Measurements from ENCODE around the gene CSE1L. TPM values are rescaled to one million over a fixed set of nuclear protein-coding genes. Genes with fewer than 3 reads are reported as not detected.
"Not testable (repeated sequence)": the region's sequence is repeated elsewhere in the genome, so short reads cannot be mapped to it uniquely, and the experiment has no call there.

CSE1L gene
- total and polyA plus RNA-seq, 9 donors = 52.7 to 70.6 (median 61.2) TPM

DNA sequence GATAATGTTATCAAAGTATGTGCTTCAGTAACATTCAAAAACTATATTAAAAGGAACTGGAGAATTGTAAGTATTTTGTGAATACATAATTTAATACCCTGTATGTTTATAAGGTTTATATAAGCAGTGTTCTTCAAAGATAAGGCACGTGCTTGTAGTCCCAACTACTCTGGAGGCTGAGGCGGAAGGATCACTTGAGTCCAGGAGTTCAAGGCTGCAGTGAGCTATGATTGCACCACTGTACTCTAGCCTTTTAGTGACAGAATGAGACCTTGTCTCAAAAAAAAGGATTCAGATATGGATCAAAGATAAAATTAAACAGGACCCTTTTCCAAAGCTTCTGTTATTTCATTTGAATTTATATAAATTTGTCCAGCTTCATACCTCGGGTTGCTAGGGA lies 17.2 kb downstream of the CSE1L start:
- Histone ChIP-seq H3K36me3 (ENCODE audit: control insufficient read depth, insufficient read depth, low read length) (peaks cover 29% of the 10 kb centered on the region), H3K9me3 (replicated peaks; ENCODE audit: control insufficient read depth, low read depth, low read length) (no peaks in the 10 kb centered on the region), H3K4me1 (ENCODE audit: control insufficient read depth, insufficient read depth, low read length) (no peaks in the 10 kb centered on the region), H3K4me3 (ENCODE audit: low read length) (no peak overlapping the region), H3K27me3 (ENCODE audit: control insufficient read depth, insufficient read depth, low read length) (no peaks in the 10 kb centered on the region), H3K27ac (ENCODE audit: low read length) (no peak overlapping the region)
- WGBS (ENCODE audit: insufficient coverage) = 83% methylated on average over 2 of the region's 3 CpGs
- DNase-seq = no peak

DNA sequence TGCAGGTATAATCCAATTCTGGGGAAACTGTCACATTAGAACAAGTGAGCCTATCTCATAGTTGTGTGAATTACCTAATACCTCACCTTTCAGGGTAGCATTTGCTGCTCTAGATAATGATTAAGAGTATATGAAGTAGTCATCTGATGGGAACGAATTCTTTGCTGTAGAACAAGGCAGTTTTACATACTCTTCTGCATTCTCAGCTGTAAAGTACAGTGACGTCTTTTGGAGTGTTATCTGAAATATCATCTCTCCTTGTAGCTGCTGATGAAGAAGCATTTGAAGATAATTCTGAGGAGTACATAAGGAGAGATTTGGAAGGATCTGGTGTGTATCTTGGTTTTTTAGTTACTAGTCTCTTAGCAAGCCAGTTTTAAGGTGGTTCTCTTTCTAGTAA lies 28.4 kb downstream of the CSE1L start:
- Histone ChIP-seq H3K36me3 (ENCODE audit: control insufficient read depth, insufficient read depth, low read length) (peaks cover 32% of the 10 kb centered on the region), H3K4me1 (ENCODE audit: control insufficient read depth, insufficient read depth, low read length) (no peaks in the 10 kb centered on the region), H3K27me3 (ENCODE audit: control insufficient read depth, insufficient read depth, low read length) (no peaks in the 10 kb centered on the region), H3K27ac (ENCODE audit: low read length) (no peak overlapping the region), H3K9me3 (replicated peaks; ENCODE audit: control insufficient read depth, low read depth, low read length) (no peaks in the 10 kb centered on the region), H3K4me3 (ENCODE audit: low read length) (no peak overlapping the region)
- WGBS (ENCODE audit: insufficient coverage) = no CpG with 5 or more reads among the region's 2 CpGs
- no peak for DNase-seq

DNA sequence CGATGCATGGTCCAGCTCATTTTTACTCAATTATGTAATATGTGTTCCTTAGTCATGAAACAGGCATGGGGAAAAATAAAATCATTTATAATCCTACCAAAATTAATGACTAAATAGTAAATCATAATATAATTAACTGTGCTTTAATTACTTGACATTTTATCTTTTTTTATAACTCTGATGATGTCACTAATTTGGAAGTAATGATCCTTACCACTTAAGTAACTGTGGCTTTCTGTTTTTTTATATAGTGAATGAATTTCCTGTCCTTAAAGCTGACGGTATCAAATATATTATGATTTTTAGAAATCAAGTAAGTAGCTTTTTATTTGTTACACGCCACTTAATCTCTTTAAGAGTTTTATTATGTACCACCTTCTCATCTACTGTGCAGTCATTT lies 32.2 kb downstream of the CSE1L start:
- Histone ChIP-seq H3K9me3 (replicated peaks; ENCODE audit: control insufficient read depth, low read depth, low read length) (no peaks in the 10 kb centered on the region), H3K27ac (ENCODE audit: low read length) (no peak overlapping the region), H3K4me3 (ENCODE audit: low read length) (no peak overlapping the region), H3K4me1 (ENCODE audit: control insufficient read depth, insufficient read depth, low read length) (no peaks in the 10 kb centered on the region), H3K36me3 (ENCODE audit: control insufficient read depth, insufficient read depth, low read length) (peaks cover 36% of the 10 kb centered on the region), H3K27me3 (ENCODE audit: control insufficient read depth, insufficient read depth, low read length) (no peaks in the 10 kb centered on the region)
- DNase-seq = no peak
- WGBS (ENCODE audit: insufficient coverage) = no CpG with 5 or more reads among the region's 3 CpGs

DNA sequence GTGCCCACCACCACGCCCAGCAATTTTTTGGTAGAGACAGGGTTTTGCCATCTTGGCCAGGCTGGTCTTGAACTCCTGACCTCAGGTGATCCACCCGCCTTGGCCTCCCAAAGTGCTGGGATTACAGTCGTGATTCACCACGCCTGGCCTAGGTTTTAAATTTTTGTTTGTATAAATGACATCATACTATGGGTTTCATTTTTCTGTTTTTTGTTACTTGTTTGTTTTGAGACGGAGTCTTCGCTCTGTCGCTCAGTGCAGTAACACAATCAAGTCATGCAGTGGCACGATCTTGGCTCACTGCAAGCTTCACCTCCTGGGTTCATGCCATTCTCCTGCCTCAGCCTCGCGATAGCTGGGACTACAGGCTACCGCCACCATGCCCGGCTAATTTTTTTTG lies 36.2 kb downstream of the CSE1L start:
- 100% methylated on average over 4 of the region's 12 CpGs for WGBS (ENCODE audit: insufficient coverage)
- not testable (repeated sequence) for DNase-seq; H3K4me3 ChIP-seq (ENCODE audit: low read length); H3K4me1 ChIP-seq (ENCODE audit: control insufficient read depth, insufficient read depth, low read length); H3K27me3 ChIP-seq (ENCODE audit: control insufficient read depth, insufficient read depth, low read length); H3K27ac ChIP-seq (ENCODE audit: low read length); H3K9me3 ChIP-seq (replicated peaks; ENCODE audit: control insufficient read depth, low read depth, low read length)
- peaks cover 51% of the 10 kb centered on the region for H3K36me3 ChIP-seq (ENCODE audit: control insufficient read depth, insufficient read depth, low read length)

DNA sequence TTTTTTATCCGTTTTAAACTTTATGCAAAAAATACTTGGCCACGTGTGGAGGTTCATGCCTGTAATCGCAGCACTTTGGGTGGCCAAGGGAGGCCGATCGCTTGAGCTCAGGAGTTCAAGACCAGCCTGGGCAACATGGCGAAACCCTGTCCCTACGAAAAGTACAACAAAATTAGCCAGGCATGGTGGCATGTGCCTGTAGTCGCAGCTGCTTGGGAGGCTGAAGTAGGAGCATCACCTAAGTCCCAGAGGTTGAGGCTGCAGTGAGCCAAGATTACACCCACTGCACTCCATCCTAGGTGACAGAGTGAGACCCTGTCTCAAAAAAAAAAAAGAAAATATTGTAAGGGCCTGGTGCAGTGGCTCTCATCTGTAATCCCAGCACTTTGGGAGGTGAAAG lies 45.0 kb downstream of the CSE1L start:
- H3K4me3 ChIP-seq (ENCODE audit: low read length) = no peak overlapping the region
- 97% methylated on average over 7 of the region's 8 CpGs for WGBS (ENCODE audit: insufficient coverage)
- no peaks in the 10 kb centered on the region for H3K4me1 ChIP-seq (ENCODE audit: control insufficient read depth, insufficient read depth, low read length)
- H3K27me3 ChIP-seq (ENCODE audit: control insufficient read depth, insufficient read depth, low read length) = no peaks in the 10 kb centered on the region
- H3K27ac ChIP-seq (ENCODE audit: low read length) = no peak overlapping the region
- no peaks in the 10 kb centered on the region for H3K9me3 ChIP-seq (replicated peaks; ENCODE audit: control insufficient read depth, low read depth, low read length)
- DNase-seq = no peak
- peaks cover 55% of the 10 kb centered on the region for H3K36me3 ChIP-seq (ENCODE audit: control insufficient read depth, insufficient read depth, low read length)

DNA sequence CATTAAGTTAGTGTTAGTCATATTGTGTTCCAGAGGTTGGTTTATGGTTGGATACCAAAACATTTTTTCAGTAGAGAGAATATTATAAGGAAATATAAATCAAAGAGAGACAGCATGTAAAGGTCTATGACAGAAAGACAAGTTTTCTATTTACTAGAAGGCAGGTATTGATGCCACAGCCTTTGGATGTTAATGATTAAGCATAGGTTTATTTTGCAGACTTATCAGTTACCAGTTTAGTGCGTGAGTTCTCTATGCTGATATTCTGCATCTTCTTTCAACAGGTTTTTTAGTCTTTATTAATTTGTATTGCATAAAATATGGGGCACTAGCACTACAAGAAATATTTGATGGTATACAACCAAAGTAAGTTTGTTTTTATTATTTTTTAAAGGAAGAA lies 45.6 kb downstream of the CSE1L start:
- Histone ChIP-seq H3K27ac (ENCODE audit: low read length) (no peak overlapping the region), H3K4me1 (ENCODE audit: control insufficient read depth, insufficient read depth, low read length) (no peaks in the 10 kb centered on the region), H3K36me3 (ENCODE audit: control insufficient read depth, insufficient read depth, low read length) (peaks cover 57% of the 10 kb centered on the region), H3K9me3 (replicated peaks; ENCODE audit: control insufficient read depth, low read depth, low read length) (no peaks in the 10 kb centered on the region), H3K27me3 (ENCODE audit: control insufficient read depth, insufficient read depth, low read length) (no peaks in the 10 kb centered on the region), H3K4me3 (ENCODE audit: low read length) (no peak overlapping the region)
- no peak for DNase-seq
- WGBS (ENCODE audit: insufficient coverage) = no CpG with 5 or more reads among the region's 1 CpG

DNA sequence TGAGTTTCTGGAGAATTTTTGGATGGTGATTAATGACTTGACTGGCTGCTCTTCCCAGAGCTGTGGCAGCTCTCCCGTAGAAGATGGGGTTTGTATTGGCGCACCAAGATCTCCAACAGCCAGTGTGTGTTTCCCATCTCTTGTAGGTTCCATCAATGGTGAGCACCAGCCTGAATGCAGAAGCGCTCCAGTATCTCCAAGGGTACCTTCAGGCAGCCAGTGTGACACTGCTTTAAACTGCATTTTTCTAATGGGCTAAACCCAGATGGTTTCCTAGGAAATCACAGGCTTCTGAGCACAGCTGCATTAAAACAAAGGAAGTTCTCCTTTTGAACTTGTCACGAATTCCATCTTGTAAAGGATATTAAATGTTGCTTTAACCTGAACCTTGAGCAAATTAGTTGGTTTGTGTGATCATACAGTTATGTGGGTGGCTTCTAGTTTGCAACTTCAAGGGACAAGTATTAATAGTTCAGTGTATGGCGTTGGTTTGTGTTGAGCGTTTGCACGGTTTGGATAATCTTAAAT lies 50.2 kb downstream of the CSE1L start:
- Histone ChIP-seq H3K4me3 (ENCODE audit: low read length) (no peak overlapping the region), H3K36me3 (ENCODE audit: control insufficient read depth, insufficient read depth, low read length) (peaks cover 41% of the 10 kb centered on the region), H3K4me1 (ENCODE audit: control insufficient read depth, insufficient read depth, low read length) (no peaks in the 10 kb centered on the region), H3K9me3 (replicated peaks; ENCODE audit: control insufficient read depth, low read depth, low read length) (no peaks in the 10 kb centered on the region), H3K27me3 (ENCODE audit: control insufficient read depth, insufficient read depth, low read length) (no peaks in the 10 kb centered on the region), H3K27ac (ENCODE audit: low read length) (no peak overlapping the region)
- DNase-seq = no peak
- 94% methylated on average over 3 of the region's 7 CpGs for WGBS (ENCODE audit: insufficient coverage)

DNA sequence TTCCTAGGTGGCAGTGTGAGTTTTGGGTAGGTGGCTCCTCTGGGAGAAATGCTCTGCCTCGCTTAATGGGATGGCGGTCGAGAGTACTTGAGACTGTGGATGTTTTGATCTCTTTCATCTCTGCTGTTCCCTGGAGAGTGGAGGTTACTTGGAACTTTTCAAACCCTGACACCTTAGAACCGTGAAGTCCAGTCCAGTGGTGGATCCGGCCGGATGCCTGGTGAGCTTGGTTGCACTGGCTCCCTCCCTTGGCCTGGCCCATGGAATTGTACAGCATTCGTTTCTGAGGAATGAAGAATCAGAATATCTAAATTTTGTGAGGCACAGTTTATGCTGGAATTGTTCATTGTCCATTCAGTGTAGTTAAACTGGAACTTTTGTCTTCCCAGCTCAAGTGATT lies 51.0 kb downstream of the CSE1L start:
- peaks cover 48% of the 10 kb centered on the region for H3K36me3 ChIP-seq (ENCODE audit: control insufficient read depth, insufficient read depth, low read length)

DNA sequence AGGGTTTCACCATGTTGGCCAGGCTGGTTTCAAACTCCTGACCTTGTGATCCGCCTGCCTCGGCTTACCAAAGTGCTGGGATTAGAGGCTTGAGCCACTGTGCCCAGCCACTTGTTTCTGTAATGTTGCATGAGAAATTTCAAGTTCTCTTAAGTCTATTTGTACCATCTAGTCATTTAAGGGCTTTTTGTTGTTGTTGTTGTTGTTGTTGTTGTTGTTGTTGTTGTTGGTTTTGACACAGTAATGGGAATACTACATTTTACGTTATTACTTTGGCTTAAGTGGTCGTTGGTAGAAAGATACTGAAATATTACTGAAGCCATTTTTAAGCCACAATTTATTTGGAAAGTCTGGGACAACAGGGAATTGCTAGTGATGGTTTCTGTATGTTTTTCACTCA lies 52.0 kb downstream of the CSE1L start:
- no peaks in the 10 kb centered on the region for H3K4me1 ChIP-seq (ENCODE audit: control insufficient read depth, insufficient read depth, low read length)
- H3K4me3 ChIP-seq (ENCODE audit: low read length) = no peak overlapping the region
- H3K9me3 ChIP-seq (replicated peaks; ENCODE audit: control insufficient read depth, low read depth, low read length) = no peaks in the 10 kb centered on the region
- peaks cover 52% of the 10 kb centered on the region for H3K36me3 ChIP-seq (ENCODE audit: control insufficient read depth, insufficient read depth, low read length)
- no peak overlapping the region for H3K27ac ChIP-seq (ENCODE audit: low read length)
- H3K27me3 ChIP-seq (ENCODE audit: control insufficient read depth, insufficient read depth, low read length) = no peaks in the 10 kb centered on the region
- 90% methylated on average over 2 of the region's 4 CpGs for WGBS (ENCODE audit: insufficient coverage)
- no peak for DNase-seq

More for the DNA sequence above, 51.0 kb downstream of the CSE1L start:
- Histone ChIP-seq H3K27ac (ENCODE audit: low read length) (no peak overlapping the region), H3K9me3 (replicated peaks; ENCODE audit: control insufficient read depth, low read depth, low read length) (no peaks in the 10 kb centered on the region), H3K27me3 (ENCODE audit: control insufficient read depth, insufficient read depth, low read length) (no peaks in the 10 kb centered on the region), H3K4me1 (ENCODE audit: control insufficient read depth, insufficient read depth, low read length) (no peaks in the 10 kb centered on the region), H3K4me3 (ENCODE audit: low read length) (no peak overlapping the region)
- no peak for DNase-seq
- 79% methylated on average over 3 of the region's 7 CpGs for WGBS (ENCODE audit: insufficient coverage)

DNA sequence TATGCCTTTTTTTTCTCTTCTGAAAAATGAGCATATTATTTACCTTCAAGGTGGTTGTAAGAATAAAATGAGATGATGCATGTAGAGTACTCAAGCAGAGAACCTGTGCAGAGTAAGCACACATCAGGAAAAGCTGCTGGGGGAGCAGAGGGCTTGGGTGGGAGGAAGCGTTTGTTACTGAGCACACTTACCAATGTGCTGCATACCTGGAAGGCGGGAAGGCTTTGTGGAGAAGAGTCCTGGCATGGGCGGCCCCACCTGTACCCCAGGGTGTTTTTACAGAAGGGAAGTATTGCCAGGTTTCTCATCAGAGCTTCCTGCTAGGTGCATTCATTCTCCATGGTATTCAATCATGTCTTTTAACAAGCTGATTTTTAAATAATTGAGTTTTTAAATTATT lies 52.9 kb downstream of the CSE1L start:
- Histone ChIP-seq H3K27ac (ENCODE audit: low read length) (no peak overlapping the region), H3K36me3 (ENCODE audit: control insufficient read depth, insufficient read depth, low read length) (peaks cover 58% of the 10 kb centered on the region), H3K4me1 (ENCODE audit: control insufficient read depth, insufficient read depth, low read length) (no peaks in the 10 kb centered on the region), H3K27me3 (ENCODE audit: control insufficient read depth, insufficient read depth, low read length) (no peaks in the 10 kb centered on the region), H3K9me3 (replicated peaks; ENCODE audit: control insufficient read depth, low read depth, low read length) (no peaks in the 10 kb centered on the region), H3K4me3 (ENCODE audit: low read length) (no peak overlapping the region)
- no peak for DNase-seq
- WGBS (ENCODE audit: insufficient coverage) = 100% methylated on average over 1 of the region's 3 CpGs

DNA sequence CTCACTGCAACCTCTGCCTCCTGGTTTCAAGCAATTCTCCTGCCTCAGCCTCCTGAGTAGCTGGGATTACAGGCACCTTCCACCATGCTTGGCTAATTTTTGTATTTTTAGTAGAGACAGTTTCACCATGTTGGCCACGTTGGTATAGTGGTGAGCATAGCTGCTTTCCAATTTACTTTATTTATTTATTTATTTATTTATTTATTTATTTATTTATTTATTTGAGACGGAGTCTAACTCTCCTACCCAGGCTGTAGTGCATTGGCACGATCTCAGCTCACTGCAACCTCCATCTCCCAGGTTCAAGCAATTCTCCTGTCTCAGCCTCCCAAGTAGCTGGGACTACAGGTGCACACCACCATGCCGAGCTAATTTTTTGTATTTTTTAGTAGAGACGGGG lies 54.2 kb downstream of the CSE1L start:
- H3K36me3 ChIP-seq (ENCODE audit: control insufficient read depth, insufficient read depth, low read length) = peaks cover 51% of the 10 kb centered on the region
- H3K27ac ChIP-seq (ENCODE audit: low read length); H3K4me3 ChIP-seq (ENCODE audit: low read length); H3K9me3 ChIP-seq (replicated peaks; ENCODE audit: control insufficient read depth, low read depth, low read length); DNase-seq; H3K4me1 ChIP-seq (ENCODE audit: control insufficient read depth, insufficient read depth, low read length); H3K27me3 ChIP-seq (ENCODE audit: control insufficient read depth, insufficient read depth, low read length): not testable (repeated sequence)
- no CpG with 5 or more reads among the region's 5 CpGs for WGBS (ENCODE audit: insufficient coverage)

Measured in muscle of leg (tissue), 11 donors.